ENCODE data around the gene ATP11B. TPM values are rescaled to one million over a fixed set of nuclear protein-coding genes. Genes with fewer than 3 reads are reported as not detected.

The ATP11B gene
- total and polyA plus RNA-seq, 2 of the 8 experiments (the other 6 are each of a cell fraction or from before 2014, with no cell fraction given) = 5.1 to 26.5 TPM

- POLR2A ChIA-PET (ENCODE audit: partially characterized antibody) = interaction anchor here (1.0 kb wide), 1 partner anchor 25 kb away, joined by 4 read pairs; no protein-coding TSS in a partner anchor
- no peak for TF ChIP-seq EP300 (IDR thresholded peaks at IDR 0.05; ENCODE audit: borderline replicate concordance in 1 of 2, low read depth in 2 of 2, low read length in 2 of 2)
- no peak for TF ChIP-seq TAF1 (IDR thresholded peaks at IDR 0.05; ENCODE audit: low read depth, low read length)
- TF ChIP-seq JUND (IDR thresholded peaks at IDR 0.05; ENCODE audit: low read length) = no peak
- TF ChIP-seq RNF2 (IDR thresholded peaks at IDR 0.05; ENCODE audit: borderline replicate concordance, low read depth, low read length, missing control alignments, poor library complexity, severe bottlenecking) = no peak
- TF ChIP-seq JUN (IDR thresholded peaks at IDR 0.05; ENCODE audit: low read depth, low read length) = no peak
- no peak for TF ChIP-seq E2F6 (IDR thresholded peaks at IDR 0.05)
- no peak for TF ChIP-seq RBBP5 (IDR thresholded peaks at IDR 0.05; ENCODE audit: borderline replicate concordance, low read depth, low read length)
- no peak for TF ChIP-seq RAD21 (IDR thresholded peaks at IDR 0.05 in 1 of 2, conservative IDR thresholded peaks at IDR 0.05 in 1 of 2; ENCODE audit: low read depth in 2 of 2, low read length in 2 of 2)
- no peak for TF ChIP-seq FOSL1 (IDR thresholded peaks at IDR 0.05; ENCODE audit: insufficient read depth, low read depth, low read length)
- TF ChIP-seq BRCA1 (IDR thresholded peaks at IDR 0.05; ENCODE audit: low read depth, low read length) = no peak
- TF ChIP-seq ZNF274 (IDR thresholded peaks at IDR 0.05; ENCODE audit: borderline replicate concordance, extremely low read depth, low read length) = no peak
- TF ChIP-seq KDM1A (IDR thresholded peaks at IDR 0.05; ENCODE audit: borderline replicate concordance, low read length) = no peak
Measured at GRCh38 chr3:182816181-182816580, 22.9 kb downstream of the ATP11B start.

More at GRCh38 chr3:182816181-182816580, 22.9 kb downstream of the ATP11B start:
- H3K4ac ChIP-seq (replicated peaks; ENCODE audit: insufficient read length, low read depth, low read length) = no peak overlapping the region
- FAIRE-seq (no peak), DNase-seq (ENCODE audit: low read depth in 1 of 2, low spot score in 2 of 2) (no peak)
- H3K27me3 ChIP-seq (replicated peaks in 1 of 4; ENCODE audit: control insufficient read depth in 3 of 4, extremely low read depth in 1 of 4, insufficient read depth in 3 of 4, low read length in 3 of 4) = no peaks in the 10 kb centered on the region
- 70% methylated on average over 1 of the region's 1 CpG; no CpG with 5 or more reads in 1 of the 2 experiments for WGBS, 2 experiments (ENCODE audit: extremely low coverage in 1 of 2, insufficient coverage in 1 of 2, insufficient read length in 1 of 2, insufficient replicate concordance in 2 of 2, low coverage in 1 of 2, low lambda C conversion rate in 2 of 2, missing lambda C conversion rate in 1 of 2)
- H3K27ac ChIP-seq (ENCODE audit: low read depth, low read length) = no peak overlapping the region
- no peaks in the 10 kb centered on the region for H3K9me3 ChIP-seq (ENCODE audit: insufficient read depth in 2 of 2, low read depth in 1 of 2, low read length in 1 of 2)
- no peak overlapping the region for H2AFZ ChIP-seq (ENCODE audit: low read length)
- no peak overlapping the region for H2BK20ac ChIP-seq (ENCODE audit: low read length)
- H3K56ac ChIP-seq (replicated peaks; ENCODE audit: insufficient read length, low read depth, low read length) = no peak overlapping the region
- no peak overlapping the region for H3K14ac ChIP-seq (ENCODE audit: insufficient read length)
- no peak overlapping the region for H4K8ac ChIP-seq (ENCODE audit: extremely low read depth, insufficient read depth, low read length)
- no peak overlapping the region for H3K18ac ChIP-seq (ENCODE audit: extremely low read depth, low read length)
- H4K20me1 ChIP-seq (replicated peaks in 1 of 2; ENCODE audit: control insufficient read depth in 1 of 2, insufficient read depth in 2 of 2, low read length in 2 of 2) = no peaks in the 10 kb centered on the region
- no peaks in the 10 kb centered on the region for H3K23me2 ChIP-seq (ENCODE audit: low read depth, low read length)
- H3K36me3 ChIP-seq (ENCODE audit: control insufficient read depth in 2 of 4, insufficient read depth in 4 of 4, low read length in 3 of 4) = no peaks in the 10 kb centered on the region
- H2BK12ac ChIP-seq (ENCODE audit: low read depth, low read length) = no peak overlapping the region
- no peaks in the 10 kb centered on the region for H3K79me1 ChIP-seq (ENCODE audit: low read depth, low read length)
- no peak overlapping the region for H2BK15ac ChIP-seq (ENCODE audit: low read length)
- H4K5ac ChIP-seq (ENCODE audit: insufficient read length, low read depth, low read length) = no peak overlapping the region
- peak overlapping the region in 1 of 4 experiments; percentile 13; a peak in 1 of 7 replicates for H3K9ac ChIP-seq (replicated peaks in 1 of 4; ENCODE audit: extremely low read depth in 1 of 4, low read depth in 3 of 4, low read length in 3 of 4)
- H2BK5ac ChIP-seq (ENCODE audit: low read depth, low read length) = no peak overlapping the region
- no peaks in the 10 kb centered on the region; a peak in 1 of 4 replicates for H3K79me2 ChIP-seq (ENCODE audit: control insufficient read depth in 1 of 2, insufficient read depth in 2 of 2, low read length in 2 of 2)
- H3K23ac ChIP-seq (ENCODE audit: insufficient read length) = no peak overlapping the region
- H2AK5ac ChIP-seq (ENCODE audit: low read depth, low read length) = no peak overlapping the region
- CTCF ChIA-PET (ENCODE audit: partially characterized antibody) = no interaction called here
- no peaks in the 10 kb centered on the region for H3K4me1 ChIP-seq (replicated peaks in 1 of 4; ENCODE audit: control insufficient read depth in 3 of 4, insufficient read depth in 4 of 4, low read length in 3 of 4)
- no peak overlapping the region for H2BK120ac ChIP-seq (replicated peaks; ENCODE audit: low read depth, low read length)
- no peak overlapping the region for H4K91ac ChIP-seq (replicated peaks; ENCODE audit: insufficient read length, low read length)
- no peak overlapping the region for H3K4me2 ChIP-seq (ENCODE audit: insufficient read depth in 1 of 2, low read depth in 2 of 2, low read length in 2 of 2)
- H3K4me3 ChIP-seq (ENCODE audit: extremely low read depth in 1 of 4, insufficient read depth in 2 of 4, low read depth in 3 of 4, low read length in 4 of 4) = no peak overlapping the region

Data from H1 (cell line).